Hematopoietic multipotent progenitor cell treated with erythropoietin and hydrocortisone succinate and interleukin-3 and kit ligand, for 4 days (in vitro differentiated cells): ENCODE measurements around the gene KLC1.

Experiments
- DNase-seq: peaks from one replicate; pipeline ENCODE4 v3.0.0-alpha.2; 2015

Gene KLC1

DNA sequence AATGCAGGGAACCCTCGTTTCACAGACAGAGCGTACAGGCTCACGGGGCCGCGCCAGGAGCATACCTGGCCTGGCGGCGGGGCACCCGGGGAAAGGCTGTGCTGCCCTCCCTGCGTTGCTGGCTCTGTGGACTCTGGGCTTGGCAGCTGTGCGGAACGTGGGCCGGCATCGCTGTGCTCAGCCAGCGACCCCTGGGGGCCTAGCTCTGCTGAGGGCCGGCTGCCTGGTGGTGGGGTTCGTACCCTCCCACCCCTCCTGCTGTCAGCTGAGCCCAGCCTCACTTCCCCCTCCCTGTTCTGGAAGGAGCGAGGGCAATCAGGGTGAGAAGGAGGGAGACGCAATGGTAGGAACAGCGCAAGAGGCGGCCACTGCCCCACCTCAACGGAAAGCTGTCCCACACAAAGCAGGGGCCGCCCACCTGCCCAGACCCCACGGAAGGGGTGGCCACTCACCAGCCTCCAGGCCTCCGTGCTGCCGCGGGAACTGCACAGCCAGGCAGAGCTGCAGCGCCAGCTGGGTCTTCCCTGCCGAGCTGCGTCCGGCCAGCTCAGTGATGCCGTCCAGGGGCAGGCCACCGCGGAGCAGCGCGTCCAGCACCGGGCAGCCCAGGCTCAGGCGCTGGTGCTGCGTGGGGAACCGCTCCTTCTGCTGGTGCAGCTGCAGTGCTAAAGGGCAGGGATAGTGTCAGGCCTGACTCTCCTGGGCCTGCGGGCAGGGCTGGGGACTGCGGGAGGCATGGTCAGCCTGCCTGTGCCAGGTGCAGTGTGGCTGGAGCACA, 77.7 kb downstream of the KLC1 start:
- no peak for DNase-seq

DNA sequence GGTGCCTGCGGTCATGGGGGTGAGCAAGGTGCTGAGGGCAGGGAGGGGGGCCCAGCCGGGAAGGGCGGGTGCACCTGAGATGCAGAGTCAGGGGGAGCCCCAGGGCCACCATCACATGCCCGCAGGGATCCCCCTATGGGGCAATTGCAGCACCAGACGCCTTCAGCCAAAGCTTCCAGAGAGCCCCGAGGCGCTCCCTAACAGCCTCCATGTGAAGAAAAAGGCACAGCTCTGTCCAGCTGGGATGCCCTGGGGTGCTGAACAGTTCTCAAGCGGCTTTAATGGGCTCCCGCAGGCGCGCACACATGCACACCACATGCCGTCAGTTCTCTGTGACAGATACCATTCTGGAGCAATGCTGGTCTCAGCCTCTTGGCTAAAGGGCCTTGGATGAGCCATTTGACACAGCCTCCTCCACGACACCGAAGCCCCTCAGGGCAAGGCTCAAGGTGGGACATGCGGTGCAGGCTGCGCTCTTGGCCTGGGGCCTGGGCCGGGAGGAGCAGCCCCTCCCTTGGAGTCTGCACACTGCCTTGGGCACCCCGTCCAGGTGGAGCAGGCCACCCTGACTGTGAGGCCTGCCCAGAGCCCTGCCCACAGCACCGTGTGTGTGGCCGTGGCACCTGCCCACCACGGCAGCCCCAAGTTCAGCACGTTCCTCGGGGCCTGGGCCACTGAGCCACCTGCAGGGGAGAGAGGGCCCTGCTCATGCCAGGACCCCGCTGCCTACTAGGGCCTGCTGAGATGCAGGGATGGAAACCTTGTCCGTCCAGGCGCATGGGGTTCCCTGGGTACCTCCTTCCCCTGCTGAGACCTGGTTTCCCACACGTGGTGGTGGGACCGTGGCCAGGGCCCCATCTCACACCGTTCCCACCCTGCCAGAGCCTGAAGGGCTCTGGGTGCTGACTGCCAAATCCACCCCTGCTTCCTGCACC, 78.6 kb downstream of the KLC1 start:
- no peak for DNase-seq

DNA sequence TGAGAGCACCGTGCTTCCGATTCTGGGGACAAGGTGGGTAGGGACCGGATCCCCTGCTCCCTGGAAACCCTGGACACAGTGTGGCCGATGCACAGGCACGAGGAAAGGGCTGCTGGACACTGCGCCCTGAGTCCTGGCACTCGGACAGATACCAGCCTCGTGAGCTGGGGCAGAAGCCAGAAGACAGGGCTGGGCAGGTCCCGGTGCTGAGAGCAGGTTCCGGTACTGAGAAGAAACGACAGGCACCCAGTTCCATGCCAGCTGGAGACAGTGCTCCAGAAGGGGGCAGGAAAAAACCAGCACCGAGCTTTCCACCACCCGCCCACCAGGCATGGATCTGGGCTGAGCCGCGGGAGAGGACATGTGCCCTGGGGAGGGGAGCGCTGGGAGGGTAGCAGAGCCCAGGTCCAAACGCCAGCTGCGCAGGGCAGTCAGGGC, 79.8 kb downstream of the KLC1 start:
- DNase-seq = no peak

DNA sequence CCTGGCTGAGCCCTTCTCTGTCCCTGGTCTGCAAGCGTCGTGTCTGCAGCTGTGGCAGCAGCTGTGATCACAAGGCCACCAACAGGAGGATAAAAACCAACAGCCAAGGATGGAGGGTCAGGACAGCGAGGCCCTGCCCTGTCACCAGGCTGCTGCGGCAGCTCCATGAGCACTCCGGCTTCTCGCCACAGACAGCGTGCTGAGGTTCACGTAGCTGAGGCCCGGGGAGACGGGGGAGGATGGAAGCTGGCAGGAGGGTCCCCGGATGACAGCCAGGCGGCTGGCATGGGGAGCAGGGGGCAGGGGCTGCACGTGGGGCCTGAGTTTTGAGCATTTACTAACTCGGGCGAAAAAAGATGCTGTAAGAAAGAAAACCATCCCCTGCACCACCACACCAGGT, 80.8 kb downstream of the KLC1 start:
- DNase-seq = no peak

DNA sequence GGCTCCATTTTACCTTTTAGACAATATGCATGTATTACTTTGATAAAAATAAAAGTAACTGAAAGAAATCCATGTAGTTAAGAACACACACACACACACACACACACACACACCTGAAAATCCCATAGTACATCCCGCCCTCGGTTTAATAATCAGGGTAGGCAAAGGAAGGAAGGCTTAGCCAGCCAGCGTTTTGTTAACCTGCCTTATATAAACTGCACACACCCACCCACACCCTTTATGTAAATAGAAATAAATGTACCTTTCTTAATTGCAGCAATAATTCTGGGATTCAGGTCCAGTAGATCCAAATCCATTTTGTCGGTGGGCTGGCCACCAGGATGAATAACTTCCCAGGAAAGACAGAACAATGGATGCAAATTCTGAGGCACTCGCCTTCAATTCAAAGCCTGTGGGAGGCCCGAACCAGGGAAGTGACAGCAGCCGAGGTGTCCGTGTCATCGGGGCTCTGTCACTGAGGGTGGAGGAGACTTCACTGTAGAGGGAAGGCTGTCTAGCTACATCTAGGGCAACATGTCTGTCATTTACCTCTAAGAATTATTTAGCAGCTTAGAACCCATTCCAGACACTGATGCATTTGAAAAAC, 81.9 kb downstream of the KLC1 start:
- DNase-seq = no peak

DNA sequence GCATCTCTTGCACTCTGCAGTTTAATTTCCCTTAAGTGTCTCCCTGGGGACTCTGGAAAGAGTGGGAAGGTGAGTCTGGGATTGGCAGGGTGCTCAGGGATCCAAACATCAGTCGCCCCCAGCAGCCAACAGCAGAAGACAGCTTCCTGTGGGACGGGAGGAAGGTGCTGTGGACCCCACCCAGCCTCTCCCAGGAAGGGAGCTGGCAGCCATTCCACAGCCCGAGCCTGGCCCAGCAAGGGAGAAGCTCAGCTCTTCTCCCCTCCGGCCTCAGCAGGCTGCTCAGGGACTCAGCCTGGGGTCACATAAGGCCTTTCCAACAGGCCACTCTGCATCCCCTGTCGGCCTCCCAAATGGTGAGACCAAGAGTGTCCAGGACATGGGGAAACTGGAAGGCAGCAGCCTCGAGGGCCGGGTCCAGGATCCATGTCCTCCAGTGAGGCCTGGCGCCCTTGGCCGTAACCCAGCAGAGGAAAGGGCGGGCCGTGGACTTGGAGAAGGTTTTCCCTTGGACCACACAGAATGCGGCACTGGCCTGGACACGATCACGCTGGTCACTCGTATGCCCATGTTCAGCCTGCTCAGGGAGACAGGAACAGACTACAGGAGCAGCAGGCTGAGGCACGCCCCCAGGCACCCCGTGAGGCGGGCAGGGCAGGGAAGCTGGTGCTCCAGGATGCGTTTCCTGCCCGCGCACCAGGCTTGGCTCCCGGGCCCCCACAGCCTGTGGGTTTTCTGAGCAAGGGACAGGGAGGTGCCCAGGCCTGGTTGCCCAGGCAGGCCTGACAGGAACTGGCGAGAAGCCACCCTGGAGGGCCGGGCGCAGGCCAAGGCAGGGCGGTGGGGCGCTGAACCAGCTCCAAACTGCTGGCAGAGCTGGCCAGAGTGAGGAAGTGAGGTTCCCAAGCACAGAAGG, 82.8 kb downstream of the KLC1 start:
- peak; percentile 29 for DNase-seq

DNA sequence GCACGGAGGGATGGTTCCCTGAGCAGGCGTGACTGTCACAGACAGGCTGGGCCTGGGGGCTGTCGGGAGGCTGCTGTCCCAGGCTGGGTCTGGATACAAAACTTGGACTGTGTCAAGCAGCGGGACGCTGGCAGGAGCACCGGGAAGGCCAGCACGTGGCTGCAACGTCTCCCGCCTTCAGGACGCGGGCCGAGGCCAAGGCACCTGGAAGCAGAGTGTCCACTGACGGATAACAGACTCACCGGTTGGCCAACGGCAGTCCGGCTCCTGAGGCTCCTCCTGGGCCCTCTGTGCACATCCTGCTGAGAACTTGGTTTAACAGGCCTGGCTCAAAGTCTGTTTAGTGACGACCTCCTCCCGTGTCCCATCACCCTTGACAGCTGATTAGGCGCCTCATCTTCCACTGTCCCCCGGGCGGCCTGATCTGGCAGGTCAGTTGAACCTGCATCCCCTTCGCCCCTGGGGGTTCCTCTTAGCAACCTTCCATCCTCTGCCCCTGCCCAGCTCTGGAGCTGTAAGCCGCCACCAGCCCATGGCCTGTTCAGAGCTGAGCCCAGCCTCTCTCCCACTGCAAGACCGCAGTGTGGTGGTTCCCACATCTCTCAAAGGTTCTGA, 83.7 kb downstream of the KLC1 start:
- no peak for DNase-seq

DNA sequence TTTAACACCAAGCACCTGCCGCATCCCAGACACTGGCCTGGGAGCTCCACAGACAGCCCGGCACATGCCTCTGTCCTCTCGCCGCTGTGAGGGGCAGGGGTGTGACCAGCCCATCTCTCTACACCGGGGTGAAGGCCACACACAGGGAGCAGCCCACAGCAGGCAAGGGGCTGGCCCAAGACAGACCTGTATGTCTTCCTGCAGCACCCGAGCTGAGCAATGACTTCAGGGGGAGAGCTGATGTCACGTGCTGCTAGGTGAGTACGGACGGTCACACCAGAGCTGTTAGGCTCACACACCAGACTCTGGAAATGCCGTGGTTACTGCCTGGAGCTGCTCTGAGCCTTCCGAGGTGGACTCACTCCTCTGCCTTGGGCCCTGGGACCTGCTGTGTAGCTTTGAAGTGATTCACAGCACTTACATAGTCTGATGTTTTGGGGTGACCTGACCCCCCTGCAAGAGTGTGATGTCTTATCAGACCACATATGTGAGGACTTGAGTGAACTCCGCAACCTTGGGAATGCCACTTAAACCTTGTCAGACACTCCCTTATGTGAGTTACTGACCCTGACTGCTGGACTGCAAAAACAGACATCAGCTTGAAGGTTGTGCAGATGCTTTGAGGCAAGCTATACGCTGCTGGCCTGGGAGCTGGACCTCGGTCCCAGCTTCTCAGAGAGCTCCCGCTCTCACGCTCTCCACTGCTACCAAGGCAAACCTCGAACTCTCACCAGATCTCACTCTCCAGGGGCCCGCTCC, 84.5 kb downstream of the KLC1 start:
- peak; percentile 28 for DNase-seq

DNA sequence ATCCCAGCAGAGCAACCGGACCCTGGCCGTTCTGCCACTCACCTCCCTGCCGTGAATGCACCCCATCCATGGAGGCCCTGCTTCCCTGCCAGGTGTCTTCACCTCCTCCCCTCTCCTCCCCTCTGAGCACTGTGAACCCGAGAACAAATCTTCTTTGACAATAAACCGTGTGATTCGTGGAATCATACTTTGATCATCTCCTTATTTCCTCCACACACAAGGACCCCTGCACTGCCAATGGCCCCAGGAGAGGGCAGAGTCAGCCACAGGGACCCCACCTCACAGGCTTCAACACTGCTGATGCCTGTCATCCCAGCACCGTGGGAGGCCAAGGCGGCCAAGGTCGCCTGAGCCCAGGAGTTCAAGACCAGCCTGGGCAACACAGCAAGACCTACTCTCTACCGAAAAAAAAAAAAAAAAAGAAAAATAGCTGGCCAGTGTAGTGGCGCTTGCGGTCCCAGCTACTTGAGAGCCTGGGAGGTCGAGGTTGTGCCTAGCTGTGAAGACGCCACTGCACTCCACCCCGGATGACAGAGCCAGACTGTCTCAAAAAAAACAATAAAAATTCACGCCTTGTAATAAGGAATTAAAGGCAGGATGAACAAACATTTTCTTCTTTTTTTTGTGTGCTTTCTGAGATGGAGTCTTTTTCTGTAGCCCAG, 85.2 kb downstream of the KLC1 start:
- no peak for DNase-seq

DNA sequence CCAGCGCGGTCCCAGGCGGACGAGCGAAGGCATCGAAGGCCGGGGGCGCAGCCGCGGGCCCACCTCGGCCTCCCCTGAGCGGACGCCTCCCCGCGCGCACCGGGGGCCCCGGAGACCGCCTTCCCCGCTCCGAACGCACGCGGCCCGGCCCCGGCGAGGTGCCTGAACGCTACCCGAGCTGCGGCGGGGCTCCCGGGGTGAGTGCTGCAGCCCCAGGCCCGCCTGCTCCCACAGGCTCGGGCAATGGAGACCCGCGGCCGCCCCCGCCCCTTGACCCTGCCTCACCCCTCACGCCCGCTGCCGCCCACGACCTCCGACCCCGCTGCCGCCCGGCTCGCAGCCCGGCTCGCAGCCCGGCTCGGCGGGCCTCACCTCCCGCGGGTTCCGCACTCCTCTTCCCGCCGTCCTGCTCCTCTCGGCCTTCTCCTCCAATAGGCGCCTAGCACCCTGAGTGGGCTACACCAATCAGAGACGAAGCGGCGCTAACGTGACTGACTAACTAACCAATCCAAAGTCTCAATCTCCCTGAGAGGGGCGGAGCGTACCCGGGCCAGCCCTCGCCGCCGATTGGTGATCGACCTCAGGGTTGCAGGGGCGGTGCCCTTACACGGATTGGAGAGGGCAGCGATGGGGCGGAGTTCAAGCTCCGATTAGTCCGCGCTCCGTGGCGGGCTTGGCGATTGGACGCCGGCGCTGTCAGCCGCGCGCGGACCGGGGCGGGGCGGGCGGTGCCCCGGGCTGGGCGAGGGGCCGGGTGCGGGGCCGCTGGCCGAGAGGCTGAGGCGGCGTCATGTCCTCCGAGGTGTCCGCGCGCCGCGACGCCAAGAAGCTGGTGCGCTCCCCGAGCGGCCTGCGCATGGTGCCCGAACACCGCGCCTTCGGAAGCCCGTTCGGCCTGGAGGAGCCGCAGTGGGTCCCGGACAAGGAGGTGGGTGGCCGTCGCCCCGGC, 86.3 kb downstream of the KLC1 start, which contains the start of the genes XRCC3 and ZFYVE21:
Gene XRCC3, minus strand, starts transcription at position 400 of the 949 bp plus-strand sequence. CDS start 4,364 bp downstream, outside the sequence.
Gene ZFYVE21, plus strand, starts transcription at position 759 of the 949 bp plus-strand sequence. Its CDS starts 32 bp downstream, at position 791.
- peak; percentile 100 for DNase-seq

DNA sequence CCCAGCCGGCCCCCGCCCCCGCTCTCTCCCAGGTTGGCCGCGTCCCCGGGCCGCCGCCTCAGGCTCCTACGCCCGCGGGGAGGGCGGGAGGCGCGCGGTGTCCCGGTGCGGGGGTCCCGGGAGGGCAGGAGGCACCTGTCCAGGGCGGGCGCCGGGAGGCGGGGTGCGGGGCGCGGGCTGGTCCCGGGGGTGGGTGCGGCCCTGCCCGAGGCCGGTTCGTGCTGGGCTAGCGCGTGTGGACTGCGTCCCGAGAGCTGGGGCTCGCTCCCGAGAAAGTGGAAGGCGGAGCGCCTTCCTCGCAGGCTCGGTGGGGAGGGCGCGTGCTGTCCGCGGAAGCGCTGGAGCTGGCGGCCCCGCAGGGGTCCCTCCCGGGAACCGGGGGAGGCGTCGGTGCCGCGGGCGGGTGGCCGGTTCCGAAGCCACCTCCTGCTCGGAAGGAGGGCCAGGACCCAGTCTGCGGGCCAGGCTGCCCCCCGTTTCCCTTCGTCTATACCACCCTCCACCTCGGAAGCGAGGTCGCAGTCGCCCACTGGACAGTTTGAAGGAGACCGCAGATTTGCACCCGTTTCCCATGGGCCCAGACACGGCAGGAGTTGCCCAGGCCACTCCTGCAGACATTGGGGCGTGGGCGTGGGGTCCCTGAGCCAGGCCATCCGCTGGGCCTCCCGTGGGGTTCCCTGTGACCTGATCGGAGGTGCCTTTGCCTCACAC, 87.2 kb downstream of the KLC1 start:
- DNase-seq = peak; percentile 55

DNA sequence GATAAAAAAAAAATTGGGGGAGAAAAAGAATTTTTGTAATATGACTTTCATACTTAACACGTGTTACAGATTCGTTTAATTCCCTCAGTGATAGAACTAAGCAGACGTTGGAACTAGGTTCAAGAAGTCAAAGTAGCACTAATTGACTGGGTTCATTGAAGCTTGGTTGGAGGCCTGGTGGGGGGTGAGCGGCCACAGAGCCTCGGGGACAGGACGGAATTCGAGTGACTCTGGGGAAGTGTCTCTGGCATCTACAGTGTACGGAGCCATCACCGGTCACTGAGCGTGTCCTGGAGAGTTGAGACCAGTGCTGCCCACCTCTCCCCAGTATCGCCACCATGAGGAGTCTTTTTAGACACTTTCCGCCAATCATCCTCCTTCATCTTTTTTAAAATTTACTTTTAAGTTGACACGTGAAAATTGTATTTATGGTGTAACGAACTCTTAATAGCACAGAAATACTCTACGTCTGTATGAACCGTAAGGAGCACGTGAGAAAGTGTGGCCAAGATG, 87.9 kb downstream of the KLC1 start:
- DNase-seq = no peak

DNA sequence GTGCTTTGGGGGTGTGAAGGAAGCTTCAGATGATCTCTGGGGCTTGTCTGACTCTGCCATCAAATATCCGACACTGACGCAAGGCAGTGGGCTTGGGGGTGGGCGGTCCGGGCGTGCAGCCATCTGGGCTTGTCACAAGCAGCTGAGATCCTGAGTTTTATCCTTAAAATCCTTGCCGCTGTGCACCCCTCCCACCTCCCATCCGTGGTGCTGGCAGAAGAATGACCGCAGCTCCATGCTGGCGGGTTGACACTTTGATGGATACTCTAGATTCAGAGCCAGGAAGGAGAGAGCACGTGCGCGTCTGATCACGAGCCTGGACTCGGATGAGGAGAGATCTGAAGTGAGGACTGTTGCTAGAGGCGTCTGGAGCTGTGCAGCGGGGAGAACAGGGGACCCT, 89.6 kb downstream of the KLC1 start:
- no peak for DNase-seq

DNA sequence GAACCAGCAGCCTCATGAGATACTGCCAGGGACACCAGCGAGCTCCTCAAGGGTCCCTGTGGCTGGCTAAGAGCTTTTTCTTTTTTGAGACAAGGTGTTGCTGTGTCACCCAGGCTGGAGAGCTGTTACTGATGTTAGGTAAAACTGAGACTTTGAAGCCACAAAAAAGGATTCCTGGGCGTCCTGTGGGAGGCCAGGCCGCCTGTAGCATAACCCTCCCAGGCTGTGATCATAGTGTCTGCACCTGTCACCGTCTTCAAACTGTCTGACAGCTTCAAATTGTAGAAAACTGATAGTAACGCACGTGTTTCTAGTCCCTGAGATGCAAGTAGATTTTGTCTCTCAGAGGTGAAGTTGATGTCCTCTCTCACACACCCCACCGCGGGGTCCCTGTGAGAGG, 90.7 kb downstream of the KLC1 start:
- no peak for DNase-seq

DNA sequence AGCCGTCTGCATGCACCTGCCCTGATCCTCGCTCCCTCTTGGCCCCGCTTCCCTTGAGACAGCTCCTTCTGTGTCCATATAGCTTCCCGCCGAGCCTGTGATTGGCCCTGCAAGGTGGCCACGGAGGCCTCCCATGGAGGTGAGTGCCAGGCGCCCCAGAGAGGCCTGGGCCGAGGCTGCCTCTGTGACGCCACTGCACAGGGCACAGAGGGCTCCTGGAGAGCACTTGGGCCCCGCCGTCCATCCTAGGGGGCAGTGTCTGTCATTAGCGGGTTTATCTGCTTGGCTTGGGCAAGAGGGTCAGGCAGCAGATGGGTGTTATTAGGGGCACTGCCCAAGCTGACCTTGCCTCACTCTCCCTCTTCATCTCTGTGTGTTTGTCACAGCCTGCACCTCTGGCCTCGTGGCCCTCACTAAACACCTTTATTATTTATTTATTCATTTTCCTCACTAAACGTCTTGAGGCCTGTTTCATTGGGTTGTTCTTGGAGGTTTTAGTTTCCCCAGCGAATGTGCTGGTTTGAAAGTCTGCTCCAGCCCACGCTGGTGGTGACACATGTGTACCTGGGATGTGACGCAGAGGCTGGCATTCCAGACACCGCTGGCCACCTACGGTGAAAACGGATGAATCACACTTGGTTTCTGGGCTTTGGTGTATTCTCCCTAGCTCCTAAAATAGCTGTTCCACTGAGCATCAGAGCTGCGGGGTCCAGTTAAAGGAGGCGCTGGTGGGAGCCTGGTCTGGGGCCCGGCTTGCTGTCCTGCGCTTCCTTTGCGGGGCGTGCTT, 92.5 kb downstream of the KLC1 start:
- DNase-seq = no peak

DNA sequence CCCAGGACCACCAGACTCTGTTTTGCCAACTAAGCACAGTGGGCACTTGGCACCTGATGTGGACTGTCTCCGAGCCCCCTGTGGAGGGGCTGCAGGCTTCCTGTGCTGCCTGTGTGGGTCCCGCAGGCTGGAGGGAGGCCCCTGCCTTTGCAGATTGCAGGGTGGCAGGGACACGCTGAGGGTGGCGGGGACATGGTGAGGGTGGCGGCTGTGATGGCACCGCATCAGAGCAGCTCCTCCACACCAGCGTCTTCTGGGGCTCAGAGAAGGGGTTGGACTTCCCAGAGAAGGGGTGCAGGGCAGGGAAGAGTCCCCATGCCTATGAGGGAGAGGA, 94.7 kb downstream of the KLC1 start:
- no peak for DNase-seq

DNA sequence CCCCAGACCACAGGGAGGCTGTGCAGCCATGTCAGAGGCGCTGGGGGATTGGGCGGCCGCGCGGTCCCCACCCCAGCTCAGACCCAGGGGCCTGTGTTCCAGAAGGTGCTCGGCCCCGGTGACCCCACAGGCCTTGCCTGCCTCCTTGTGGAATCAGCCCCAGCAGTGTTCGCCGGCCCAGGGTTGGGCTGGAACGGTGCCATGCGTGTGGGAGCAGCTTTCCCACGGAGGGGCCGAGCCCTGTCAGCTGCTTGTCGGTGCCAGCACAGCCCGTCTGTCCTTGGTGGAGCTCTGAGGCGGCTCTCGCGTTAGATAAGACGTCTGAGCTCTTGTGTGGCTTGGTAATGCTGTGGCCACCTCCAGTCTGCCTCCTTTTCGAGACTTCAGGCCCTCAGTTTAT, 95.1 kb downstream of the KLC1 start:
- DNase-seq = peak; percentile 96
